Activated T-helper 1 cell treated with anti-CD3 and anti-CD28 coated beads, Interleukin-2, amount 50 U/mL, for 16 hours (primary cell): Measurements from ENCODE around the gene SERPINA1.
"Not testable (repeated sequence)": the region's sequence is repeated elsewhere in the genome, so short reads cannot be mapped to it uniquely, and the experiment has no call there.

Source experiments
- DNase-seq, 2 donors: peaks; one replicate each; pipeline ENCODE4 v3.0.0-alpha.2; 2020; ENCODE audit warnings: low read depth in 1 of 2, low spot score in 1 of 2

Gene SERPINA1

DNA sequence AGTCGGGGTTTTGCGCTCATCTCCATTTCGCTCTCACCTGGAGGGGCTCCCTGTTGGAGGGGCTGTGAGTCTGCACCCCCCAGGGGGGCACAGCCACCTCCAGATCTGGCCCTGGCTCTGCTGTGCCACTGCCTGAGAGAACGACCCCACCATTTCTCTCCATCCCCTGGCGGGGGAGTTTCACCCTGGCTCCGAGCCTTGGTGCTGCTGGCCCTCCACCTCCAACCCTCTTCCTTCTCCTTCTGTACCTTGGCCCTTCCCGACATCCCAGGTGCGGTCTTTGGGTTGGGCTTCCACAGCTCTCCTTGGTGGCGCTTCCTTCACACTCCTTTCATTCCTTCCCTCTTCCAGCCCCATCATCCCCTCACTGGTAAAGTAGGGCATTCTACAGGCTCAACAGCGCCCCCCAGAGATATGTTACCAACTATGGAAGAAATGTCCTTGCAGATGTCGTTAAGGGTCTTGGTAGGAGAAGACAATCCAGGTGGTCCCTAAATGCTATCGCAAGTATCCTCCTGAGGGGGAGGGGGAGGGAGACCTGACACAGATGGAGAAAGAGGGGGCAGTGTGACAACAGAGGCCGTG is 16.3 kb downstream of the SERPINA1 start:
- DNase-seq = no peak

DNA sequence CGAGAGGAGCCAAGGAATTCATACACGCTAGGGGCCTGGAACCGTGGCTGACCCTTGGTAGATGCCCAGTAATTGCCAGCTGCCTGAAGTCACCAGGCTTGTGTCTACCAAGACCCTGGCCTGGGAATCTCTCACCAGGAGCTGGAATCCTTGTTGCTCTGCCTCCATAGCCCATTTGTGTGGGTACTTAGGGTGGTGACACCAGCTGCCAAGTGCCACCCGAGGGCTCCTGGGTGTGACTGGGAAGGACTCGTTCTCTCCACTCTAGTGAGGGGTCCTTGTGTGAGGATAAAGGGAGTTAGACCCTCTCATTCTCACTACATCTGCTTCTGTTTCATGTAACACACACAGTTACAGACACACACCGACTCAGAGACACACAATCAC is 17.9 kb downstream of the SERPINA1 start:
- no peak for DNase-seq

DNA sequence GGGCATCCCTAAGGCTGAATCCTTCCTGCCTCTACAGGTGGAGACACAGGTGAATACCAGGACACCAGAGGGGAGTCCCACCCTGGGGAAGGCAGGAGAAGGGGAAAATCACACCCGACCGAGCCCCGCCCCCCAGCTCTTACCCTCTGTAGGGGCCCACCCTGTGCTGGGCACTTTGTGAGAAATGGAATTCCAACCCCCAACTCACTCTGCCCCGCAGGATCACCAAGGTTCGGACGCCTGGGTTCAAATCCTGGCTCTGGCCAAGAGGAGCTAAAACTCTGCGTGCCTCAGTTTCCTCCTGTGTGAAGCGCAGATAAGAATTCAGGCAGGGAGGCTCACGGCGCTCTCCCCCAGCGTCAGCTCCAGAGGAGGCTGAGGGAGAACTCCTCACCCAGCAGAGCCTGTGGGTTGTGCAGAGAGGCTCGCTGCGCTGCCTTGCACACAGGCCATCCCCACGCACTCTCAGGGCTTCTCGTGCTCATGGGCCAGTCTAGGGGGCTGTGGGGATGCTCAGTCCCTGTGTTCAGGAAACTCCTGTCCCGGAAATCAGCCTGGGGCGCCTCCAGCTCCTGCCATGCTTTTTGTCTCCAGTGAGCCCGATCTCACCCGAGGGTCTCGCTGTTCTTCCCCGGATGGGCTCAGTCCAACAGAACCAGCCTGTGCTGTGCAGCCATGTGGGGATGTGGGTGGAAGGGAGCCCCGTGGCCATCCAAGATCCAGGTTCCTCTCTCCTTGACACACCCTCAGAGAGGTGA is 18.5 kb downstream of the SERPINA1 start:
- DNase-seq = not testable (repeated sequence)

DNA sequence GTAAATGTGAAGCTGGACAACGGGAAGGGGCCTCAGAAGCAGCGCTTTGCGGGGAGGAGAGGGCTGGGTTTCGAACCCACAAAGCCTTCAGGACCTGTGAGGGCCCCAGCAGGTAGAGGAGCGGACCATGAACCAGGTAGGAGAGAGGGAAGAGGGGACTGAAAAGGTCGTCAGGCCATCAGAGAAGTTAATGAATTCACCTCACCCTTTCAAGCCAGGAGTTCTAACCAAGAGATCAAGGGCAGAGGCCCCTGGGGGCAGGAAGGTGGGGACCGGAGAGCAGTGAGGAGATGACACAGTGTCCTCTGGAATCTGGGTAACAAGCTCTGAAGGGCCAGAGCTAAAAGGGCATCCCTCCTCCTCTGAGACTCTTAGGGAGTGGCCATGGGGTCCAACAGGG is 19.4 kb downstream of the SERPINA1 start:
- DNase-seq = no peak

DNA sequence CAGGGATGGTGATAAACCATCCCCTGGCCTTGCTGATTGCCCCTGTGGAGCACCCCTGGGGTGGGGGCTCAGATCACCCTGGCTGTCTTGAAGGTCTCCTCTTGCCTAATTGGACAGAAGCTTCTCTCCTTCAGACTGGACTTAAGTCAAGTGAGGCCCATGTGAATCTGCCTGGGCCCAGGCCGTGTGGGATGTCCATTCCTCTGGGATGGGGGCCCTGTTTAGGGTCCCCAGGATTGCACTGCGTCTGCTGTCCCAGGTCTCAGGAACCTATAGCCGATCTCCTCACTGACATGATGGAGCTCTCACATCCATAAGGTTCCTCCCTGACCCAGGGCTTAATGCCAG is 20.2 kb downstream of the SERPINA1 start:
- DNase-seq = no peak

DNA sequence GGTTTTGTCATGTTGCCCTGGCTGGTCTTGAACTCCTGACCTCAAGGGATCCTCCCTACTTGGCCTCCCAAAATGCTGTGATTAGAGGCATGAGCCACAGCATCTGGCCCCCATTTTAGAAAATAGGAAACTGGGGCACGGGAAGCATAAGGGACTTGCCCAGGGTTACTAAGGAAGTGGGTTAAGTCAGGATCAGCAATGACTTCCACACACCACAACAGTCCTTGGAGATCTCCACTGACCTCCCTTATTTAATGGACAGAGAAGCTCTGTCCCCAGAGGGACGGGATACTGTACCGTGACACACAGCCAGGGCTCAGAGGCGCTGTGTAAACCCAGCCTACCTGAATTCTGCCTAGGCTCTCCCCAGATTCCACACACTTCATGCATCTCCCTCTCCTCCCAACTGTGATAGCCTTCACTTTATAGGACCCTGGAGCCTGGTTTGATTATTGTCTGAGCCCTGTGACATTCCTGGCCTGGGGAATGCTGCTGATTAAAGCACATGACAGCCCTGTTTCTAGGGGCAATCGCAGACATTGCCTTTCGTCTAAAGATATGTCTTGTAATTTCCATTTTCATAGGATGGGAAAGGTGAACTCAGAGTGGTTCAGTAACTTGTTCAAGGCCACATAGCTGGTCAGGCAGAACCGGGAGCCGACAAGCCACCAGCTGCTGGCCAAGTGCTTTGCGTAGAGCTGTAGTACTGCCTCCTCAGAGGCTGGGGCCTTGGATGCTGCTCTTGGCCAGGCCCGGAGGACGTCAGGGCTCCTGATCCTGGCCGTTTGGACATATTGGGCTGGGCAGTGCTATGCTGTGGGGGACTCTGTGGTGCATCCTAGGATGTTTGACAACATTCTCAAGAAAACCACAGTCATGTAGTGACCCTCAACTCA is 20.8 kb downstream of the SERPINA1 start:
- no peak for DNase-seq

DNA sequence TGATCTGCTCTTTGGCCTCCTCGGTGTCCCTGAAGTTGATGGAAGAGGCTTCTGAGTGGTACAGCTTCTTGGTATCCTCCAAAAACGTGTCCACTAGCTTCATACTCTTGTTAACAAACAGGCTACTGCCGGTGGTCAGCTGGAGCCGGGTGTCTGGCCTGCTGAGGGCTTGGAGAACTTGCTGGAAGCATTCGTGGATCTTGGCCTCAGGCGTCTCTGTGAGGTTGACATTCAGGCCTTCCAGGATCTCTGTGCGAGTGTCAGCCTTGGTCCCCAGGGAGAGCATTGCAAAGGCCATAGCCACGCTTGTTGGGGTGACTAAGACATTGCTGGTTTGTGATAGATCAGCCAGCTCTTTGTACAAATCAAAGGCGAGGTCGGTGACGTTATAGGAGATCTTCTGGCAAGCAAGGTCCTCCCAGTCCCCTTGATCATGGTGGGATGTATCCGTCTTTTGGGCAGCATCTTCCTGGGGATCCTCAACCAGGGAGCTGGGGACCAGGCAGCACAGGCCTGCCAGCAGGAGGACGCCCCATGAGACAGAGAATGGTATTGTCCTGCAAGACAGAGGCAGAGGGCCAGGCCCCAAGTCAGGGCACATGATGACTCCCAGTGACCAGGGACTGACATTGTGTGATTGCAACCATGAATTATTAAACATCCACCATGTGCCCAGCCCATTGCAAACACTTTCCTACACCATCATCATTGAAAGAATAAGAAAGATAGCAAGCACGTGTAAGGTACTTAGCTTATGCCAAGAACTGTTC is 22.1 kb downstream of the SERPINA1 start, which contains the start of gene SERPINA2:
Gene SERPINA2, minus strand, starts transcription at position 553 of the 770 bp plus-strand sequence.
- no peak for DNase-seq

DNA sequence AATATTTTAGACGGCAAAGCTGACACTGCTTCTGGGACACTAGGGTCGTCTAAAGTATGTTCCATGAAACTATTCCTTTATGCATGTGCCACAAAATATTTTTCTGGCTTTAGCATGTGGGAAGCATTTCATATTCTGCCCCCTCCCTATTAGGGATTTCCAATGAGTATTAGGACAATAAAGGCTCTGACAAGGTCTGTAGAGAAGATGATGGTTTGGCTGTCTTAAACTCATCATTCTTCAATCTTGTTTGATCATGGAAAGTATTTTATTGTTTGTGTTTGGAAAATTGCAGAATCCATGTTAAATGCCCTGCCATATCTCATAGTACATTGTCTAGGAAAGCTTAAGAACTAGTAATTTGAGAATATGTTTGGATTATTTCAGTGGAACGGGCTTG is 22.8 kb downstream of the SERPINA1 start:
- DNase-seq = no peak

DNA sequence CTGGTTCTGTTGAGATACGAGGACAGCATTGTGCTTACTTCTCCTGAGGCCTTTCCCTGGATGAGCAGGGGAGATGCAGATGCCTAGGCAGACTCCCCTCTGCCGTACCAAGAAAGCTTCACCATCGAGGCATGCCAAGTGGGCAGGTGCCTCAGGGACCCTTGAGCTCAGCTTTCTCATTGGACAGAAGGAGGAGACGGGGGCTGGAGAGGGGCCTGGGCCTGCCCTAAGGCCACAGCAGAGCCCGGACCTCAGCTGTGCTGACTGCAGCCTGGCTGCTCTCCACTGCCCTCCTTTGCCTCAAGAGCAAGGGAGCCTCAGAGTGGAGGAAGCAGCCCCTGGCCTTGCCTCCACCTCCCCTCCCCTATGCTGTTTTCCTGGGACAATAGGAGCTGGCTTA is 23.4 kb downstream of the SERPINA1 start:
- DNase-seq = no peak

DNA sequence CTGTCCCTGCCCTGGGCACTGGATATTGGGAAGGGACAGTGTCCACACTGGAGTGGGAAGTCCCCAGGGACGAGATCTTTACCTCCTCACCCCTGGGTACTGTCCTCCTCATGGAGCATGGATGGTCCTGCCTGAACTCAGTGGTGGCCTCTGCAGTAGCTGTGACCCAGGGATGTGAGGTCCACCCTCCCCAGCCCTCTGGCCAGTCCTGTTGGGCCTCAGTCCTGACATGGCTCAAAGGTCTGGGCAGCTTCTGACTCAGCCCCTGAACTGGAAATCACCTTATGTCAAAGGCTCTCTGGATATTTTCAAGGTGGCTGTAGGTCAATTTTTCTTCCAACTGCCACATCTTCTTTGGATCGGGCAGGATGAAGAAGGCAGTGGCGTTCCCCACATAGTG is 24.4 kb downstream of the SERPINA1 start:
- DNase-seq = no peak

DNA sequence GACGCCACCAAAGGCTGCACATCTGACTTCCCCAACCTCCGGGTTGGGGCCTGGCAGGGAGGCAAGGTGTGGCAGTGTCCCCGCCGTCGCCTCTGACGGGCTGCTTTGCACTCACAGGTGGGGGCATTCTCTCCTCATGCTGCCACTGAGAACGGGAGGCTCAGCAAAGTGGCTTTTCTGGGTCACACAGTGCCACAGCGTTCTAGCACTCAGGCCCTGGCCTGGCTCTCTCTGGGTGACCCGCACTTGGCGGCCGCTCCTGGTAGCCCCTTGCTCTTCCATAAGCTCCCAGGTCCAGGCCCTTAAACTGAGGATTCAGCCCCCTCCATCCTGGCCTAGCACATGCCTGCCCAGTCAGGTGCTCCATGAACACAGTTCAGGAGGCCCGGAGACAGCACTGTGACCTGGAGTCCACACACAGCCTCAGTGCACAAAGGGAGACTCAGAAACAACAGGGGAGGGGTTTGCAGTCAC is 25.2 kb downstream of the SERPINA1 start:
- no peak for DNase-seq

DNA sequence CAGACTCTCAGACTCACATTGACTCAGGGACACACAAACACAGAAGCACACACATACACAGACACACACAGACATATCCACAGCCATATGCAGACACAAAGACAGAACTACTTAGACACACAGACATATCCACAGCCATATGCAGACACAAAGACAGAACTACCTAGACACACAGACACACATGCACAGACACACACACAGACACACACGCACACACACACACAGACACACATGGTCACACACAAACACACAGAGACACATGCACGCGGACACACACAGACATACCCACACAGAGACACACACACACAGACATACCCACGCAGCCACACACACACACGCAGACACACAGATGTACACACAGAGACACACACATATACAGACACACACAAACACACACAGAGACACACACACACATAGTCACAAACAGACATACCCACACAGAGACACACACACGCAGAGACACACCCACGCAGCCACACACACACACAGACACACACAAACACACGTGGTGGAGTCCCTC is 25.7 kb downstream of the SERPINA1 start:
- DNase-seq = no peak

DNA sequence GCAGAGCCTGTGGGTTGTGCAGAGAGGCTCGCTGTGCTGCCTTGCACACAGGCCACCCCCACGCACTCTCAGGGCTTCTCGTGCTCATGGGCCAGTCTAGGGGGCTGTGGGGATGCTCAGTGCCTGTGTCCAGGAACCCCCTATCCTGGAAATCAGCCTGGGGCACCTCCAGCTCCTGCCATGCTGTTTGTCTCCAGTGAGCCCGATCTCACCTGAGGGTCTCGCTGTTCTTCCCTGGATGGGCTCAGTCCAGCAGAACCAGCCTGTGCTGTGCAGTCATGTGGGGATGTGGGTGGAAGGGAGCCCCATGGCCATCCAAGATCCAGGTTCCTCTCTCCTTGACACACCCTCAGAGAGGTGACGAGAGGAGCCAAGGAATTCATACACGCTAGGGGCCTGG is 26.7 kb downstream of the SERPINA1 start:
- DNase-seq = no peak

DNA sequence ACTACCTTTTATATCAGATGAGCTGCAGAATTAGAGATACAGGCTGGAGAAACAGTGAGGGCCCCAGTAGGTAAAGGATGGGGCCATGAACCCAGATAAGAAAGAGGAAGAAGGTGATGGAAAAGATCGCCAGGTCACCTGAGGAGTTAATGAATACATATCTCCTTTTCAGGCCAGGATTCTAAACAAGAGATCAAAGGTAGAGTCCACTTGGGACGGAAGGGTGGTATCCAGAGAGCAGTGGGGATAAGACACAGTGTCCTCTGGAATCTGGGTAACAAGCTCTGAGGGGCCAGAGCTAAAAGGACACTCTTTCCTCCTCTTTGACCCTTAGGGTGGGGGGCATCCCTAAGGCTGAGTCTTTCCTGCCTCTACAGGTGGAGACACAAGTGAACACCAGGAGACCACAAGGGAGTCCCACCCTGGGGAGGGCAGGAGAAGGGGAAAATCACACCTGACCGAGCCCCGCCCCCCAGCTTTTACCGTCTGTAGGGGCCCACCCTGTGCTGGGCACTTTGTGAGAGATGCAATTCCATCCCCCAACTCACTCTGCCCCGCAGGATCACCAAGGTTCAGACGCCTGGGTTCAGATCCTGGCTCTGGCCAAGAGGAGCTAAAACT is 27.3 kb downstream of the SERPINA1 start:
- DNase-seq = no peak

DNA sequence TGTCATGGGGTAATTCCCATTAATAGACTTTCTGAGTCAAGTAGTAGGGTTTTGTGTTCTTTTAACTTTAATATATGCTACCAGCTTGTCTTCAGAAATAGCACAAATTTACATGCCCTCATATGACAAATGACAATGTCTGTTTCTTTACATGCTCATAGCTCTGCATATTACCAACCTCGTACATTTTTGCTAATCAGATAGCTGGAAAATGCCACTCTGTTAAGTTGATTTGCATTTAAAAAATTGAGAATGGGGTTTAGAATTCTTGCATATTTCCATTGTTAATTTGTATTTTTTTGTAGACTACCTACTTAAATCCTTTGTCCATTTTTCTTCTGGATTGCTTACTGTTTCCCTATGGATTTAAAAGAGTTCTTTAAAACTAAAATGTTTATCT is 31.2 kb downstream of the SERPINA1 start:
- DNase-seq = no peak

DNA sequence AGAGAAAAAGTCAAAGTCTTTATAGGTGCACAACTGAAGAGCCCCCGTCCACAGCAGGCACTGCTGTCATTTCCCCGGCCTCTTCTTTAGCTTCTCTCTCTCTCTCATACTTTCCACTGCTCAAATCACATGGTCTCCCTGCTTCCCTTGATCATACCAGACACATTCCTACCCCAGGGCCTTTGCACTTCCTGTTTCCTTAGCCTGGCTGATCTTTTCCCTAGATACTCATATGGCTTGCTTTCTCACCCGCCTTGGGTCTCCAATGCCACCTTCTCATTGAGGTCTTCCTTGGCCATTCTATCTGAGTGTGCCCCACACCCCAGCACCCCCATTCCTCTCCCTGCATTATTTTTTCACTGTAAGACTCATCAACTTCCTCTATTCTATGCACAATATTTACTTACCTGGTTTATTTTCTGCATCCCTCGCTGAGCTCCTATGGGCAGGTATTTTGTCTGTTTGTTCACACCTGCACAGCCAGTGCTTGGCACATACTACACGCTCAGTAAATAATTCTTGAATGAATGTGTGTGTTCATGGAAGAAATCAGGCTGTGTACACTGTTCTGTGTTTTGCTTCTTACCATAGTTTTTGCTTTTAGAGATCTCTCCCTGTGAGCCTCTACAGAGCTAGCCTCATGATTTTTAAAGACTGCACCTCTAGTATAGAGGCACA is 31.9 kb downstream of the SERPINA1 start:
- no peak for DNase-seq

DNA sequence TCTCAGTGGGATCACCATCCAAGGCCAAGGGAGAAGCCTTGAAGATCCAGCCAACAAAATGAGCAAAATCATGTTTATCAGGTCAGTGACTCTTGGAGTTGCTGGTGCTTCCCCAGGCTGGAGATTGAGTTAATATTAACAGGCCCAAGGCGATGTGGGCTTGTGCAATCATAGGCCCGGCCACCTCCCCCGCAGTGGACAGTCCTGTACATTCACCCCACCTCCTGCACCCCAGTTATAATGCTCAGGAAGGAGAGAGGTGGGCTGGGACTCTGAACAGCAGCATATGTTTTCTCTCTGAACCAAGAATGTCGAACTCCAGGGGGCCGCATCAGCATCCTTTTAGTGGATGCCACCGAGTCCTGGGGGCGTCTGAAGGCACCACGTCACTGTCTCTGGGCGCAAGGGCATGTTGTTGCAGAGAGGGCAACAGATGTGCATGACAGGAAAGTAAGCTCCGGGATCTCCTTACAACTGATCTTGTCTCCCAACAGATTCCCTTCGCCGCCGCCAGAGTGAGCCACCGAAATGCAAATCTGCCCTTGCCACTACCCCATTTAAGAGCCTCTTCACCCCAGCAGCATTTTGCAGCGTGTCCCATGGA is 33.1 kb downstream of the SERPINA1 start:
- DNase-seq = no peak

DNA sequence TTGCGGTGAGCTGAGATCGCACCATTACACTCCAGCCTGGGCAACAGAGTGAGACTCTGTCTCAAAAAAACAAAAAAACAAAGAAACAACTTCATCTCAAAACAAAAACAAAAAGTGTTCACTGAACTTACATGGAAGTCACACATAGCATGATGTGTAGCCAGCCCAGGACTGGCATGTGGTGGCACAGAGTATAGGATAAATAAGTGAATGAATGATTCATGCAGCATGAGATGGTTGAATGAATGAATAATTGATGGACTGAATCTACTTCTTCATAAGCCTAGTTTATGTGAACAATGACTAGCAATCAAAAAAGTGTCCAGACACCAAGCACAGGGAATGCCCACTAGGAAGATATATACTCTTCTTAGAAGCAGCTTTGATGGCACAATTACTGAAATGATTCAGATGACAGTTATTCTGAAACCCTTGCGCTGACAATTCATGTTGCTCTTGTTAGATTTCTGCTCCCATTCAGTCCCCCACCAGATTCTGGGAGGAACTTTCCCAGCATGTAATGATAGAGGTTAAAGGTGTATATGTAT is 33.7 kb downstream of the SERPINA1 start:
- no peak for DNase-seq

DNA sequence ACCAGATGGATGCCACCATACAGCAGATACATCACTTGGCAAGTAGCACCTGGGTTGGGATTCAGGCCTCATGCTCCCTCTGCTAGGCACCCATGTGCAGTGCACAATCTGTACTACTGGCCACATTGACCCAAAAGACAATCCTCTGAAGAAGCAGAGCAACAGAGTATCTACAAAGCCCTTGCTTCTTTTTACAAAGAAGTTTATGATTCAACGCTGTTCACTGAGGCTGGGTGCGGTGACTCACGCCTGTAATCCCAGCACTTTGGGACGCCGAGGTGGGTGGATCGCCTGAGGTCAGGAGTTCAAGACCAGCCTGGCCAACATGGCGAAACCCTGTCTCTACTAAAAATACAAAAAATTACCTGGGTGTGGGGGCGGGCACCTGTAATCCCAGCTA is 34.2 kb downstream of the SERPINA1 start:
- DNase-seq = not testable (repeated sequence)
